Stimulated activated naive CD4-positive, alpha-beta T cell (primary cell): ENCODE data around the gene ACOT8.
"Not testable (repeated sequence)": the region's sequence is repeated elsewhere in the genome, so short reads cannot be mapped to it uniquely, and the experiment has no call there.

Source experiments
- DNase-seq, 6 experiments: peaks; one replicate each; lab custom pipeline; 2025; lab: John Stamatoyannopoulos, UW

The ACOT8 gene

GRCh38 chr20:45827030-45827652 is 30.1 kb downstream of the ACOT8 start, which contains the start of gene TNNC2:
TNNC2 (minus strand) TSS chr20:45827312; CDS start chr20:45827248, 64 bp downstream.
- no peak for DNase-seq

DNA sequence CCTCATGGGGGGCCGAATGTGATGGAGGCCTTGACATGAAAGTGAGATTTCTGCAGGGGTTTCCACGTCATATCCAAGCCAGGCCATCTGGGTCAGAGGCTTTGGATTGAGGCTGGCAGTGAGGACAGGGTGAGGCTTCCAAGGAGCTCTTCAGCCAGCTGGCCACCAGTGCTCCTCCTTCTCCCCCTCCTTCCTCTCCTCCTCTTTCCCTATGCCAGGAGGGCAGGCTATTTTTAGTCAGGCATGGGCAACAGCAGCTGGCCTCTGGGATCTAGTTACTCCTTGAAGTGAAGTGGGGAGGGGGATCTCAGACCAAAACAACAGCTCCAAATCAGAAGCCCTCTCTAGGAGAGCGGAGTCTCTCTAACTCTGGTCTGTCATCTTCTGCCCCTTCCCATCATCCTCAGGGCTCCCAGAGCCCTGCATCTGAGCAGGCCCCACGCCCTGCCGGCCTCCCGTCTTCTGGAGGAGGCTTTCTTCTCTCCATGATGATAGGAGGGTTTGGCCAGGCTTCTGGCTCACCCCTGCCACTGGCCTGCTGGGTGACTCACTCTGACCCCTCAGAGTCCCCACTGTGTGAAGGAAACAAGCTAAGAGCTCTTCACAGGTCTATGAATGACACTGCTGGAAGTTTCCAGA is 30.7 kb downstream of the ACOT8 start:
- no peak for DNase-seq

DNA sequence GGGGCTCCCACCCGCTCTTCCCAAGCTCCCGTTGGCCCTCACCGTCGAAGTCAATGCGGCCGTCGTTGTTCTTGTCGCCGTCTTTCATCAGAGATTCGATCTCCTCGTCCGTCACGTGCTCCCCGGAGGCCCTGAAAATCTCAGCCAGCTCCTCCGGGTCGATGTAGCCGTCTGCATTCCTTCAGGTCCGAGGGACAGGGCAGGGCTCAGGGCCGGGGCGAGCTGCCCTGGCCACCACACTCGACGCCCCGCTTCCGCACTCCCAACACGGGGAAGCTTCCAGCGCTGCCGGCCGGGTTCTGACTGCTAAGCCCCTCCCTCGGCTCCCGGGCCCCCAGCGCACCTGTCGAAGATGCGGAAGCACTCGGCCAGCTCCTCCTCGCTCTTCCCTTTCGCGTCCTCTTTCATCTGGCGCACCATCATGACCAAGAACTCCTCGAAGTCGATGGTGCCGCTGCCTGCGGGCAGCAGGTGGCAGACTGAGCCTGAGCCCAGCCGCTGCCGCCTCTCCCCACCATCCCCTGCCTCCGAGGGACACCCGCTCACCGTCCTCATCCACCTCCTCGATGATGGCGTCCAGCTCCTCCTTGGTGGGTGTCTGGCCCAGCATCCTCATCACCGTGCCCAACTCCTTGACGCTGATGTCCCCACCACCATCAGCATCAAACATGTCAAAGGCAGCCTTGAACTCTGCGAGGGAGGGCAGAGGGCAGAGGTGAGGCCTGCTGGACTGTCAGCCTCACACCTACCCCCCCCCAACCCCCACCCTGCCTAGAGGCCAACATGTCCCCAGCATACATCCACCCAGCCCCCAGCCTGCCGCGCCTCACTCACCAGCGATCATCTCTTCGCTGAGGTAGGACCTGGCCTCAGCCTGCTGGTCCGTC is 33.0 kb downstream of the ACOT8 start:
- DNase-seq, result peak in 5 of 6 experiments; percentile 9 to 40 (median 24)

DNA sequence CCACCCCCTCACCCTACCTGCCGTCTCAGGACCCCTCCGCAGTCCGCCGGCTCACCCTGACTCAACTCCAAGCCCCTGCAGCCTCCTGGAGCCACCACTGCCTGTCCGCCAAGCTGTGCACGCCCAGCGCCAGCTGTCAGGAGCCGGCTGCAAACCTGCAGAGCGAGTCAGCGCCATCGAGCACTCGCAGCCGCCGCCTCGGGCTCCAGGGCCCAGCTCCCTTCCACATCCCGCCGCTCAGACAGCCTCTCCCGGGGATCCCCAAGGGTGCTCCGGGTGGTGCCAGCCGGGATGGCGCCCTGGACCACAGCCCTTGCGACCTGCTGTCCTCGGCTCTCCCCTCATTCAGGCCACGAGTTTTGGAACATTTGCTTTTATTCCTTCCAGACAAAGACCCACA is 34.3 kb downstream of the ACOT8 start:
- DNase-seq, result peak in 1 of 6 experiments; percentile 9

- no peak for DNase-seq
These were observed 35.2 kb downstream of the ACOT8 start for GRCh38 chr20:45821947-45822346.

DNA sequence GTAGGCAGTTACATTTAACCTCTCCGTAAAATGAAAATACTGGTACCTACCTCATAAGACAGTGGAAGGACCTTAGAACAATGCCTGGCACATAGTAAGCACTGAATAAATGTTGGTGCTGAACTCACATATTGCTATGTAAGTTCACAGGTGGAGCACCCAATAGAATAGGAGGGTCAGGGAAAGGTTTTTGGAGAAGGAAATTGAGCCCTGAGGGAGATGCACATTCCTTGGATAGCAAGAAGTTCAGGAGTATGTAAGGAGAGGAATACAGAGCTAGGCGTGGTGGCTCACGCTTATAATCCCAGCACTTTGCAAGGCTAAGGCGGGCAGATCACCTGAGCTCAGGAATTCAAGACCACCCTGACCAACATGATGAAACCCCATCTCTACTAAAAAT is 37.7 kb downstream of the ACOT8 start:
- DNase-seq, result no peak

DNA sequence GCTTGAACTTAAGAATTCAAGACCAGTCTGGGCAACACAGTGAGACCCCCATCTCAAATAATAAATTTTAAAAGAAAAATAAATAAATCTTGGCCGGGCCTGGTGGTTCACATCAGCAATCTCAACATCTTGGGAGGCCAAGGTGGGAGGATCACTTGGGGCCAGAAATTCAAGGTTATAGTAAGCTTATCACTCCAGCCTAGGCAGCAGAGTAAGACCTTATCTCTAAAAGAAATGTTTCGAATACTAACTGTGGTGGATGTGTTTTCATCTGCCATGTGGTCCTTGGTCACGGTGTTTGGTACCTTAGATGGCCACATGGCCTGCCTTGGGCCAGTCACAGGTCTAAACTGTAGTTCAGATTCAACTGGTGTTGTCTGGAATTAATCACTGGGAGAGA is 39.0 kb downstream of the ACOT8 start:
- no peak for DNase-seq

DNA sequence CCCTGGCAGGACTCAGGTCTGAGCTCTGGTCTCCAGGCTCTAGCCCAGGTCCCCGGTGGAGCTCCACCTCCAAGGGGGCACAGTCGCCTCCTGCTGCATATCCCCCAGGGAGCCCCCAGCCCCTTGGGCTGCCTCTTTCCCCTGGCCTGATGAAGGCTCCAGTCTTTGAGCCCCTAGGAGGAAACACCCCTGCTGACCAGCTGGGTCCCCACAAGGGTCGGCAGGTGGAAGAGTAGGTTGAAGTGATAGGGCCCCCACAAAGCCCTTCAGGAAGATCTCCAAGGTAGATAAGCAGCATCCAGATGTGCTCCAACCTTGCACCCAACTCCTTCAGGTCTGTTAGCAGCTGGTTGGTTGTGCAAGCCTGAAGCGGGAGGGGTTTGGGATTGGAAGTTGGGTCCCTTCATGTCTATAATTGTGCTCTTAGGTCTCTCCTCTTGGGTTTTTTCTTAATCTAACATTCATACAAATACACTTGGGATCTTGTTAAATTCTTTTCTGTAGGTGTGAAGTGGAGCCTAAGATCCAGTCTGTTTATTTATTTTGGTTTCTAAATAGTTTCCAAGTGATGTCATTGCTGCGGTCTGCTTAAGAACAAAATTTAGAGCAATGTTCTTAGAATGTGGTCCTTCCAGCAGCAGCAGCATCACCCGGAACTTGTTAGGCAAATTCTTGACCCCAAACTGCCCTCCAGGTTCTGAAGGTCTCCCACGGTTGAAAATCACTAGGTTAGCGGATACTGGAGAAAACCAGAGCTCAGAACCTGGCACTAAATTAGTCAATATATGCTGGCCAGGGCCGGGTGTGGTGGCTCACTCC is 39.6 kb downstream of the ACOT8 start:
- no peak for DNase-seq

GRCh38 chr20:45816951-45817350 is 40.2 kb downstream of the ACOT8 start:
- no peak for DNase-seq

DNA sequence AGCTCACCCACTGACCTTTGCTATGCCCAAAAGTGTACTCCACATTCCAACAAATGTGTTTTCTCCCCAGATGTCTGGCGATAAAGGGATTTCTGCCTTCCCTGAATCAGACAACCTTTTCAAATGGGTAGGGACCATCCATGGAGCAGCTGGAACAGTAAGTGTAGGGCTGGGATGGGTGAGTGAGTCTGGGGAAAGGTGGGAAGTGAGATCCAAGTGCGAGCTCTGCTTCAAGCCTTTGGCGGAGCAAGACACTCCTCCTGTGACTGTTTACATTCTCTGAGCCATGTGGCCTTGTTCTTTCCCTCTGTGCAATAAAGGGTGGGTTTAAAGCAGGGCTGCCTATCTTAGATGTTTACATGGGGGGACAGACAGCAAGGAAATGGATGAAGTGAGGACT is 42.9 kb downstream of the ACOT8 start:
- no peak for DNase-seq

- no peak for DNase-seq
These were observed 43.7 kb downstream of the ACOT8 start for GRCh38 chr20:45813489-45813888.

DNA sequence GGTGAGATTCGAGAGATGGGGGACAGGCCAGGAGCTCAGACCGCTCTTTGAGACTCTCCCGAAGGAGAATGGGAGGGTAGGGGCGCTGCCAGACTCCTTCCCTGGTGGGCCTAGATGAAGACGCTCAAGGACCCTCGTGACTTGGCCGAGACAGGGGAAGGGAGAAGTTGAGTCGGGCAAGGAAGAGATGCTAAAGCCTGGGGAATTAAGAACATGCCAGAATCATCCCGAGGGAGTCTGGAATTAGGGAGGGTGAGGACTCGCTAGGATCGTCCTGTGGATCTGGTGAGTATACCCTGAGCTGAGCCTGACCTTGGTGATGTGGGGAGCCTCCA is 44.2 kb downstream of the ACOT8 start:
- no peak for DNase-seq

DNA sequence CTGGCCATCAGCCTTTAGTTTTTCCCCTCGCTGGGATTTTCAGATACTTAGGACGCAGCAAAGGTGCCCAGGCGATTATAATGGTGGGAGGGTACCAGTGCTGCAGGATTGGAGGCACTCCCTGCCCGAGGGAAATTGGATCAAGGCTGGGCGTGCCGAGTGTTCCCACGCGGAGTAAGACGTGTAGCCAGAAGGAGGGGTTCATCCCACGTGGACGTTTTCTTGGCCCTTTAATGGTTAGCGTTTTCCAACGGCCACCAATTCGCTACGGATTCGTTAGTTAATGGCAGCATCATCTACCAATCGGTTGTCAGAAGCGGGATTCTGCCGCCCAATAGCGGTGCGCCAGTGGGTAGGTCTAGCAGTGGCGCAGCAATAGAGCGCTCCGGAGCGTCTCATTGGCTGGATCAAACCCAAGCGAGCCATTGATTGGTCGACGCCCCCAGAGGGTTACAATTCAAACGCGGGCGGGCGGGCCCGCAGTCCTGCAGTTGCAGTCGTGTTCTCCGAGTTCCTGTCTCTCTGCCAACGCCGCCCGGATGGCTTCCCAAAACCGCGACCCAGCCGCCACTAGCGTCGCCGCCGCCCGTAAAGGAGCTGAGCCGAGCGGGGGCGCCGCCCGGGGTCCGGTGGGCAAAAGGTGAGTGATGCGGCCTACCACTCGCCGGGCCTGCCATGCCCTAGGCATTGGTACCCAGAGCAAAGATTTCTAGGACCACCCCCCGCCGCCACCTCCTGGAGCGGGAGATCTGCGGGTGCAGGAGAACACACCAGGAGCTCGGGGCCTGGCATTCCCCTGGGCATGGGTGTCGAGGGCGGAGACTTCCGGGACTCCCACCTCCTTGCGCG is 44.8 kb downstream of the ACOT8 start, which contains the start of gene UBE2C:
UBE2C (plus strand) TSS at position 488 of the 849 bp plus-strand sequence; CDS start at position 540, 52 bp downstream.
- DNase-seq, result peak; percentile 87 to 94 (median 92)

GRCh38 chr20:45810191-45810970 is 46.8 kb downstream of the ACOT8 start:
- DNase-seq, result no peak

DNA sequence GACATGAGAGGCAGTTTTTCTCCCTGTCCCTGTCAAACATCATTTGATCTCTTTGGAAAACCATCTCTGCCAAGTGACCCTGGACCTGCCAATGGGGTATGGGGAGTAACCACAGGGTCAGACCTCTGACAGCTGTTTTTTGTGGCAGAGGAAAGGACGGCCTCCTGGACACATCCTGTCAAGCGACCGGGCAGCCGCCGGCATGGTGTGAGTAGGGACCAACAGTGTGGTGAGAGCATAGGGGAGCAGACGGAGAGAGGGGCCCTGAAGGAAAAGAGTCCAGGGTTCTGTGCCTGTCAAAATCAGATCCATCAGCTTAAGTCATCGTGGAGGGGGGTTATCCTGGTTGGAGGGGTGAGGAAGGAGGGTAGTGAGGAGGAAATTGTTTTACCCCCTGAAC is 55.3 kb downstream of the ACOT8 start:
- DNase-seq, result no peak

GRCh38 chr20:45798935-45799642 is 58.1 kb downstream of the ACOT8 start:
- peak; percentile 19 to 73 (median 46) for DNase-seq

- DNase-seq, result not testable (repeated sequence)
These were observed 59.2 kb downstream of the ACOT8 start for GRCh38 chr20:45797955-45798354.

DNA sequence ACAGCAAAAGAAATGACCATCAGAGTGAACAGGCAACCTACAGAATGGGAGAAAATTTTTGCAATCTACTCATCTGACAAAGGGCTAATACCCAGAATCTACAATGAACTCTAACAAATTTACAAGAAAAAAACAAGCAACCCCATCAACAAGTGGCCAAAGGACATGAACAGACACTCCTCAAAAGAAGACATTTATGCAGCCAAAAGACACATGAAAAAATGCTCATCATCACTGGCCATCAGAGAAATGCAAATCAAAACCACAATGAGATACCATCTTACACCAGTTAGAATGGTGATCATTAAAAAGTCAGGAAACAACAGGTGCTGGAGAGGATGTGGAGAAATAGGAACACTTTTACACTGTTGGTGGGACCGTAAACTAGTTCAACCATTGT is 59.7 kb downstream of the ACOT8 start:
- not testable (repeated sequence) for DNase-seq

DNA sequence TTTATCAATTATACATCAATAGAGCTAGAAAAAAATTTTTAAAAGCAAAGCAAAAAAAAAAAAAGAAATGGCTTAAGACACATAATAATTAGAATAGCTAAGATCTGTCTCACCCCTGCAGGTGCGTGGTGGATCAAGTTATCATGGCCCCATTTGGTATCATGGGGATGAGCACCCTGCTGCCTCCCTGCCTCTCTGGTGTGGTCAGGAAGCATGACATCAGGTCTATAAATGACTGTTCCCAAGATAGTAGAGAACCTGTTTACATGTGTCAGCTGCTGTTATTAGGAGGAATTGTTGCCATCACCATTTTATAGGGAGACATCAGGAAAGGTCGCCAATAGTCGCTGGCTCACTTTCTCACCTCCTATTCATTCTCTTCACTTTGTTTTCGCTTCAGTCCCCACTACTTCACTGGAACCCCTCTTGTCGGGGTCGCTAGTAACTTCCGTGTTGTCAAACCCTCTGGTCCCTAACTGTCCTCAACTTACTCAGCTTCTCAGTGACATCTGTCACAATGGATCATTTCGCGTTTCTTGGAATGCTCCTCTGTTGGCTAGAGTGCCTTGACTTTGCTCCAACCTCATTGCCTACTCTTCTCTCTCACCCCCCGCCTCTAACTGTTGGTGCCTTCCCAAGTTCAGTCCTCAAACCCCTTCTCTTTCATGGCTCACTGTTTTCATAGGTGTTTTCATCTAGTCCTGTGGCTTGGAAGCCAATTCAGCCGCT is 60.7 kb downstream of the ACOT8 start:
- no peak for DNase-seq
